ENCODE measurements around the gene FLCN.

FLCN gene

GRCh38 chr17:17164156-17164555 is 72.8 kb downstream of the FLCN start:
- DNase-seq = no peak

Data from activated naive CD4-positive, alpha-beta T cell treated with anti-CD3 and anti-CD28 coated beads, Interleukin-2, amount 50 U/mL, for 16 hours (primary cell).